ENCODE results near the gene PARD3B. TPM values are rescaled to one million over a fixed set of nuclear protein-coding genes. Genes with fewer than 3 reads are reported as not detected.

The PARD3B gene
- total and polyA plus RNA-seq, 12 donors = 0.46 to 12.4 (median 8.3) TPM

DNA sequence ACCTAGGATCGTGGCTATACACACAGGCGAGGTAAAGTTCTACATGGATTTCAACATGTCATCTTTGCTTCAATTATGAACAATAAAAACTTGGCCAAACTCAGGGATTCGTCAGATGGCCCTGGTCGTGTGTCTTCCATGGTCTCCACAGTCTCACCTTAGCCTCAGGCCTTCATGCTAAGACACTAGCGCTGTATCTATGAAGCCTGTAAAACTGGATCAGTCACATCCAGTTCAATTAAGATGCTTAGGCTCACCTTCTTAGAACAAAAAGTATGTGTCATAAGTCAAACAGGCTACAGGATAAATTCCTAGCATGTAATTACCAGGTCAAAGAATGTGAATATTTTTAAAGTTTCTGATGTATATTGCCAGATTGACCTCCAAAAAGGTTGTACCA lies 1023.3 kb downstream of the PARD3B start:
- WGBS, 2 donors = 96% methylated on average over 5 of the region's 5 CpGs
- H3K9me3 ChIP-seq = no peaks in the 10 kb centered on the region

GRCh38 chr2:205570648-205571047 lies 1025.4 kb downstream of the PARD3B start:
- TF ChIP-seq, protein P1, sequence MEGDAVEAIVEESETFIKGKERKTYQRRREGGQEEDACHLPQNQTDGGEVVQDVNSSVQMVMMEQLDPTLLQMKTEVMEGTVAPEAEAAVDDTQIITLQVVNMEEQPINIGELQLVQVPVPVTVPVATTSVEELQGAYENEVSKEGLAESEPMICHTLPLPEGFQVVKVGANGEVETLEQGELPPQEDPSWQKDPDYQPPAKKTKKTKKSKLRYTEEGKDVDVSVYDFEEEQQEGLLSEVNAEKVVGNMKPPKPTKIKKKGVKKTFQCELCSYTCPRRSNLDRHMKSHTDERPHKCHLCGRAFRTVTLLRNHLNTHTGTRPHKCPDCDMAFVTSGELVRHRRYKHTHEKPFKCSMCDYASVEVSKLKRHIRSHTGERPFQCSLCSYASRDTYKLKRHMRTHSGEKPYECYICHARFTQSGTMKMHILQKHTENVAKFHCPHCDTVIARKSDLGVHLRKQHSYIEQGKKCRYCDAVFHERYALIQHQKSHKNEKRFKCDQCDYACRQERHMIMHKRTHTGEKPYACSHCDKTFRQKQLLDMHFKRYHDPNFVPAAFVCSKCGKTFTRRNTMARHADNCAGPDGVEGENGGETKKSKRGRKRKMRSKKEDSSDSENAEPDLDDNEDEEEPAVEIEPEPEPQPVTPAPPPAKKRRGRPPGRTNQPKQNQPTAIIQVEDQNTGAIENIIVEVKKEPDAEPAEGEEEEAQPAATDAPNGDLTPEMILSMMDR (IDR thresholded peaks at IDR 0.05) = no peak
- H3K36me3 ChIP-seq = no peaks in the 10 kb centered on the region
- intact Hi-C loops (cut with DNase I) = no loop called here
- no peak for DNase-seq
- ATAC-seq = no peak
- H3K27ac ChIP-seq = no peak overlapping the region
- H3K27me3 ChIP-seq = no peaks in the 10 kb centered on the region
- WGBS, 2 donors = 87 to 89% methylated on average over 6 of the region's 6 CpGs
- peaks cover 0 to 6% (median 3%) of the 10 kb centered on the region in 11 donors for H3K9me3 ChIP-seq
- no peaks in the 10 kb centered on the region for H3K4me1 ChIP-seq
- H3K4me3 ChIP-seq = no peak overlapping the region

More for the DNA sequence above, 1023.3 kb downstream of the PARD3B start:
- DNase-seq (no peak), ATAC-seq (no peak)
- TF ChIP-seq, protein P1 (IDR thresholded peaks at IDR 0.05) = no peak
- Histone ChIP-seq H3K27ac (no peak overlapping the region), H3K4me1 (no peaks in the 10 kb centered on the region), H3K27me3 (no peaks in the 10 kb centered on the region), H3K36me3 (no peaks in the 10 kb centered on the region), H3K4me3 (no peak overlapping the region)
- intact Hi-C loops (cut with DNase I) = no loop called here

GRCh38 chr2:205571360-205571959 lies 1026.2 kb downstream of the PARD3B start:
- Histone ChIP-seq H3K9me3 (peaks cover 0 to 14% (median 8%) of the 10 kb centered on the region in 11 donors), H3K27ac (no peak overlapping the region), H3K4me1 (no peaks in the 10 kb centered on the region), H3K4me3 (no peak overlapping the region), H3K27me3 (no peaks in the 10 kb centered on the region), H3K36me3 (no peaks in the 10 kb centered on the region)
- TF ChIP-seq, protein P1 (IDR thresholded peaks at IDR 0.05) = no peak
- no peak for ATAC-seq
- WGBS, 2 donors = 66 to 77% methylated on average over 5 of the region's 5 CpGs
- DNase-seq = no peak
- intact Hi-C loops (cut with DNase I) = no loop called here

- H3K4me3 ChIP-seq = no peak overlapping the region
- peaks cover 0 to 21% (median 9%) of the 10 kb centered on the region in 11 donors for H3K9me3 ChIP-seq
- intact Hi-C loops (cut with DNase I) = no loop called here
- H3K27me3 ChIP-seq = no peaks in the 10 kb centered on the region
- H3K27ac ChIP-seq = no peak overlapping the region
- TF ChIP-seq, protein P1 (IDR thresholded peaks at IDR 0.05) = no peak
- no peak for DNase-seq
- no peaks in the 10 kb centered on the region for H3K4me1 ChIP-seq
- no peaks in the 10 kb centered on the region for H3K36me3 ChIP-seq
- WGBS, 2 donors = 90 to 92% methylated on average over 3 of the region's 3 CpGs
- ATAC-seq = no peak
These were observed 1028.7 kb downstream of the PARD3B start for GRCh38 chr2:205574001-205574400.

Measured in heart right ventricle (tissue), 16 donors.